GM21526 (cell line): ENCODE data around the gene MLLT10.
A peak's percentile ranks its signal among the peaks of the same experiment; 100 is the strongest.
"Not testable (repeated sequence)": the region's sequence is repeated elsewhere in the genome, so short reads cannot be mapped to it uniquely, and the experiment has no call there.

ENCODE experiments used
- ATAC-seq: cut with Tn5 transposase; IDR thresholded peaks from one replicate; pipeline ENCODE4 v1.9.1; 2021; ENCODE audit warnings: moderate library complexity; ENCODE audit not compliant: unreplicated experiment, low FRiP score

The MLLT10 gene

DNA sequence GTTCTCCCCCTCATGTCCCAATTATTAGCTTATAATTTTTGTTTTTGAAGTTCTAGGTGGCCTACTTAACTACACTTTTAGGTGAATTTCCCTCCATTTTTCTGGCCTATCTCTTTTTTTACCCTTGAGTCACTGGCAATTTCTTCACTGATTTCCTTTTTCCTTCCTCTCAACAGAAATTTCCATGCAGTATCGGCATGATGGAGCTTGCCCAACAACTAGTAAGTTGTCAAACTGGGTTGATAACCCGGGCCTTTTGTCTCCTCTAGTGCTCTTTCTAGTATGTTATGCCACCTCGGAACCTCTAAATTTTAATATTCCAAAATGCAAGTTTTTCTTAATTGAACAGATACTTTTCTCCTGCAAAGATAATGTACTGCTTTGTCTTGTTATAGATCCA, 147.1 kb downstream of the MLLT10 start:
- ATAC-seq, result no peak

DNA sequence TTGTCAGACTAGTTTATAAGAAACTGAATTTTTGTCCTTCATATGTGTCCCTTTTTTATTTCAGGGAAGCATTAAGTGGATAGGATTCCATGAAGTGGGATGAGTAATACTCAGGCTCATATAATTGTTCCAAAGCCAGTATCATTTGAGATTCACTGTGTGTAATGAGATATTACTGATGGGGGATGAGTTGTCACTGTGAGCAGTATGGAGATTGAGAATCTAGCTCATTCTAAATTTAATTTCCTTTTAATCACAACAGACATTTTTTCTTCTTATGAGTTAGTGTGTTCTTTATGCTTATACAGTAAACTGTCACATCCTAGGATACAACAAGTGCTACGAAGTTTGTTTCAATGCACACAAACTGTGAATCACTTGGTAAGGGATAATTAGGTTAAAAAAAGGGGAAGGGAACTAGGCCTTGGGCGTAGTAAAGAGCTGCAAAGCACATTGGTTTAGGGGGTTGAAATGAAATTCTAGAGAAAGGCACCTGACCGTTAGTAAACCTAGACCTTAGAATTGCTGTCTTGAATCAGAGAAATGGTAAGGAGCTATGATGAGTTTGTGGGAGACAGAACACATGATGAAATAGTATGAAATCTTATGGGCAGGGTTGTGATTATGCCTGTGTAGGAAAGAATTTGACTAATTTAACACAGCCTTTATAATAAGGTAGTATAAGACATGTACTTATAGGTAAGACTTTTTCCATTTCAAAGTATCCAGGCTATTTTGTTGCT, 153.4 kb downstream of the MLLT10 start:
- no peak for ATAC-seq

DNA sequence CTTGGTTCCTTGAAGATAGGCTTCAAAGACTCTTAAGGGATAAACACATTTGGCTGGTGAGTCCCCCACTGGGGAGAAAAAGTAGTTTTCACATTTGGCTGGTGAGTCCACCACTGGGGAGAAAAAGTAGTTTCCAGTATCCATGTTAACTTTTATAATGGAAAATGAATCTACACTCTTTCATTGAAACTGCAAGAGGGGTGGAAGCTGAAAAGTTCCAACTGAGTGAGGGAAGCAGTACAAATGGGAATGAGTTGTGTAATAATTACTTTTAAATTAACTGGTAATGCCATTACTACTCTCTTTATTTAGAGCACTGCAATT, 153.9 kb downstream of the MLLT10 start:
- ATAC-seq, result no peak

DNA sequence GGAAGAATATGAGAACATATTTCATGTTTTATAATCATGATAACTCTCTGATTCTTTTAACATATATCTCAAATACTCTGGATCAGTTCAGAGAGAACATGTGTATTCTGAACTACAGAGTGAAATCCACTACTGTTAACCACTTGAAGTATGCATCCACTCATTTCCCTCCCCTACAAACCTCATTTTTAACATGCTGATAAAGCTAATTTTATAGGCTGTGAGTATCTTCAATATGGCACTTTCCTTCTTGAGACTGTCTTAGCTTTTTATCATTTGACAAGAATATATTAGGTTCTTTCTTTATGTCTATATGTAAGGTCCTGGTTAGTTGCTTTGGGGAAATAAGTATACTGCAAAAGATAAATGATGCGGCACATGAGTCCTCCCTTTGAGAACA, 154.8 kb downstream of the MLLT10 start:
- no peak for ATAC-seq

DNA sequence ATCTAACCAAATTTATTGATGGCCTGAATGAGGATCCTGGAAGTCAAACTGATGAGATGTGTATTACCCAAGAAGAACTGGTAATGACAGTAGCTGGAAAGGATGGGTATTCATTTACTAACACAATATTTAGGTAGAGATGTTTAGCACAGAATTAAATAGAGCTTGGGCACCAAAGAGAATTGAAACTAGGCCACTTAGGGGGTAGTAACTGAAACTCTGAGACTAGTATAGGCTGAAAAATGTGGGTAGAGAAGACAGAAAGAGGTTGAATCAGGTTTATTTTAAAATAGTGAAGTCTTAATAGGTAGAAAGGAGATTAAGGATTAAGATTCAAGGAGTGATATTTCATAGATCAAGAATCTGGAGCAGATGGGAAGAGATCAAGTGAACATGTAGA, 155.8 kb downstream of the MLLT10 start:
- ATAC-seq, result no peak

DNA sequence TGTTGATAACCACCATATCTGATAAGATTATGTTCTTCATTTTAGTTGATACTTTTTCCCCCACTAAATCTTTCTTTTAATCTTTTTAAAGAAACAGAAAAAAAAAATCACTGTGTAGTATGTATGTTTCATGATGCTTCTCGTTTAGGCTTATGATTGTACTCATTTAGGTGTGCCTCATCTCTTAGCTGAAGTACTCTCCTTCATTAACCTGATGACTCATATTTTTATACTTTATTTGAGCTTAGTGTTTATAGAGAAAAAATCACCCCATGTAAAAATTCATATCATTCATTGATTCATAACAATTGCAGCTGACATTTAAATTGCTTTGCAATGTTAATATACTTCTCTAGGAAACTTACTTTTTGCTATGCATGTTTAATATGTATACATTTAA, 158.9 kb downstream of the MLLT10 start:
- ATAC-seq, result no peak

DNA sequence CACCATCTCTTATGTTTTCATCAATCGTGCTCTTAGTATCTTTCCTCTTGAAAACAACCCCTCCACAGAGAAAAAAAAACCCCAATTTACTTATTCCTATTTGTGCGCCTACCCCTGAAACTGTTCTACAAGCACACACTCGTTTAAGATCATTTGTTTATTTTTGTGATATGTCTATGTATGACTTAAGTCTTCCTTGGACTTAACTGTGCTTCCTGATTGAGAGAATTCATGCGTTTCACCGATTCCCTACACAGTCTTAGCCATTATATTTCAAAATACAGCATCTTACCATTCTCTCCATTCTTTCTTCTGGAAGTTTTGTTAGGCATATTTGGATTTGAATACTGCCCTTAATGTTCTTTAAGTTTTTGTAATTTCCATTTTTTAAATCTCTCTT, 159.4 kb downstream of the MLLT10 start:
- no peak for ATAC-seq

DNA sequence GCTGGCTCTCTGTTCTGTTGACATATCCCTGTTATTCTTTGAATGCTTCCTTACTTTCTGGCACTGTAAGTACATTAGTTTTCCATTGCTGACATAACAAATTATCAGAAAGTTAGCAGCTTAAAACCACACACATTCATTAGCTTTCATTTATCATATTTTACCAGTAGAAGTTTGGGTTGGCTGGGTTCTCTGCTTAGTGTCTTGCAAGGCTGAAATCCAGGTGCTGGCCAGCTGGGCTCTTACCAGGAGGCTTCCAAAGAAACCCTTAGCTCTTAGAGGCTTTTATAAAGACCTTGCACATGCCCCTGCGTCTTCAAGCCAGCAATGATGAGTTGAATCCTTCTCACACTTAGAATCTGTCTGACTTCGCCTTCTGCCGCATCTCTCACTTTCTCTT, 160.6 kb downstream of the MLLT10 start:
- ATAC-seq, result no peak

DNA sequence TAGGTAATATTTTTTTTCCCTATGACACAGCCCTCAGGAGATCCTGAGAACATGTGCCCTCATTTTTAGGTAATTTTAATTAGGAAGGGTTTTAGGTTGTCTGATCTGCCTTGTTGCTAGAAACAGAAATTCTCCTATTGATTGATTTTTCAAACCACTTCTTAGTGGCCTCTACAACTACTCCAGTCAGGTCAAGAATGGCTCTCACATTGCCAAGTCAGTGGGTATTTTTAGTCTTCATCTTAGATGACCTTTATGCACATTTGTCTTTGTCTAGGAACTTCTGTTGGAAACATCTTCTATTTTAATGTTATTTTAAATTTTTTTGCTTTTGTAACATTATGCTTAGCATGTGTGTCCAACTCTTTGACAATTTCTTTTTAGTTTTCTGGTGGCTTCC, 162.3 kb downstream of the MLLT10 start:
- ATAC-seq, result no peak

DNA sequence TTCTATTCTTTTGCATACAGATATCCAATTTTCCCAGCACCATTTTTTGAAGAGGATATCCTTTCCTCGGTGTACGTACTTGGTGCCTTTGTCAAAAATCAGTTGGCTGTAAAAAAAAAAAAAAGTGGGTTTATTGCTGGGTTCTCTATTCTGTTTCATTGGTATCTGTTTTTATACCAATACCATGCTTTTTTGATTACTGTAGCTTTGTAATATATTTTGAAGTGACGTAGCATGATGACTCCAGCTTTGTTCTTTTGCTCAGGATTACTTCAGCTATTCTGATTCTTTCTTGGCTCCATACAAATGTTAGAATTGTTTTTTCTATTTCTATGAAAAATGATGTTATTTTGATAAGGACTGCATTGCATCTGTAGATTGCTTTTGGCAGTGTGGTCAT, 165.5 kb downstream of the MLLT10 start:
- ATAC-seq, result no peak

DNA sequence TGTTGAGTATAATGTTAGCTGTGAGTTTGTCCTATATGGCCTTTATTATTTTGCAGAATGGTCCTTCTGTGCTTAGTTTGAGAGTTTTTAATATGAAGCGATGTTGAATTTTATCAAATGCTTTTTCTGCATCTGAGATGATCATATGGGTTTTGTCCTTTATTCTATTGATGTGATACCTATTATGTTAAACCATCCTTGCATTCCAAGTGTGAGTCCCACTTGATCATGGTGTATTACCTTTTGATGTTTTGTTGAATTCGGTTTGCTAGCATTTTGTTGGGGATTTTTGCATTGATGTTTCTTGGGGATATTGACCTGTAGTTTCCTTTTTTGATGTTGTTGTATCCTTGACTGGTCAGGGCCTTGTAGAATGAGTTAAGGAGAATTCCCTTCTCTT, 166.4 kb downstream of the MLLT10 start:
- no peak for ATAC-seq

DNA sequence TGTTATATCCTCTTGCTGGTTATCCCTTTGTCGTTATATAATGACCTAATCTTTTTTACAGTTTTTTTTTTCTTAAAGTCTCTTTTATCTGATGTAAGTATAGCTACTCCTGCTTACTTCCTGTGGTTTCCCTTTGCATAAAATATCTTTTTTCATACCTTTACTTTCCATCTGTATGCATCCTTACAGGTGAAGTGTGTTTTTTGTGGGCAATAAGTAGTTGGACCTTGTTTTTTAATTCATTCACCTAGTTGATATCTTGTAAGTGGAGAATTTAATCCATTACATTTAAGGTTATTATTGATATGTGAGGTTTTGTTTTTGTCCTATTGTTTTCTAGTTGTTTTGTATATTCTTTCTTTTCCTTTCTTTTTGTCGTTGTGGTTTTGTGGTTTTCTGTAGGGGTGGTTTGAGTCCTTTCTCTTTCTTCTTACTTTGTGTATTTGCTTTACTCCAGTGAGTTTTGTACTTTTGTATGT, 168.6 kb downstream of the MLLT10 start:
- ATAC-seq, result peak; percentile 67

DNA sequence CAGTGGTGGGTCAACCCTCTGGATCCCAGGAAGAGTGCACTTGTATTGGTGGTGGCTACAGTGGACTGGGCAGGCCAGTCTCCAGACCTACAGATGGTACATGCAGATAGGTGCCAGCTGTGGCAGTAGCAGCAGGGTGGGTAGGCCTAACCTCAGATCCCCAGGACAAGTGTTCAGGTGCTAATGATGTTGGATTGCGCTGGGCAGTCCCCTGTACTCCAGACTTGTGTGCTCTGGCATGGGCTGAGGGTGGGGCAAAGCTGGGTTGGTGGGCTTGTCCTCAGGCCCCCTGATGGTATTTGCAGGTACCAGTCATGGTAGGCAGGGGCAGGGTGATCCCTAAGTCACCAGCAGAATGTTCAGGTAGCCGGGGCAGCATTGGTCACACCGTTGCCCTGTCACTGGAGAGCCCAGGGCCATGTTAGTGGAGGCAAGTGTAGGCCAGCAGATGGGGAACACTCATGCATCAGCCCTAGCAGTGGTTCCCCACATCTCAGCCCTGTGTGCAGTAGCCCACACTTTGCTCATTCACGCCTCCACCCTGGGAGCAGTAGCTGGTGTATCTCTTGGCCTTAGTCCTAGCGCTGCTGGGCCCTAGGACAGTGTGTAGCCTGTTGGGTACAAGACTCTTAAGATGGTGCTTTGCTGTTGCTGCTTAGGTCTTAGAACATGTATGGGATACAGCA, 171.3 kb downstream of the MLLT10 start:
- no peak for ATAC-seq

DNA sequence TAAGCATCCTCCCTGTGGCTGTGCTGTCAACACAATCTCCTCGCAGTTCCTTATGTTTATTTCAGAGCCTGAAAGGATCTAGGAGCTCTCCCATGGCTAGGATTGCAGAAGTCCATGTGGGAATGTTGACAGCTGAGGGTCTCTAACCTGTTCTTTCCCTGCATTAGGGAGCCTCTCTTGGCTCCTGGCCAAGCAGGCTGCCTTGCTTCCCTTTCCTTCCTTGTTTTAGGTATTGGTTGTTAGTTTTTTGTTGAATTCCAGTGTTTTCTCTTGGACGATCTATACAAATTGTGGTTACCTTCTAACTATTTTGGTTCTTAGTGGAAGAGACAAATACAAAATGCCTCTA, 171.8 kb downstream of the MLLT10 start:
- no peak for ATAC-seq

DNA sequence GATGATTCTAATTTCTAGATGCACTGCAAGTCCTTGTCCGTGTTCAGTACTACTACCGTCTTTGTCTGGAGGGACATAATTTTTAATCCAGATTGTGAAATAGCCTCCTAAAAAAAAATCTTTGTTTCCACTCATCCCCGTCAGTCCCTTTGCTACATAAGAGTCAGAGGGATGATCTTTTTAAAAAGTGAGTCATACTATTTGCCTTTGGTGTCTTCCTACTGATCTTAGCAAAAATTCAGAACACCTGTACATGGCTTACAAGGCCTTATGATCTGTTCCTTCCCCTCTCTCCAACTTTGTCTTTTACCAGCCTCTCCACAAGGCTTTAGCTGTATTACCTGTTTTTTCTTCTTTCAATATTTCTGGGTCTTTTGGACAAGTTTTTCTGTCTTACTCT, 173.5 kb downstream of the MLLT10 start:
- ATAC-seq, result no peak

DNA sequence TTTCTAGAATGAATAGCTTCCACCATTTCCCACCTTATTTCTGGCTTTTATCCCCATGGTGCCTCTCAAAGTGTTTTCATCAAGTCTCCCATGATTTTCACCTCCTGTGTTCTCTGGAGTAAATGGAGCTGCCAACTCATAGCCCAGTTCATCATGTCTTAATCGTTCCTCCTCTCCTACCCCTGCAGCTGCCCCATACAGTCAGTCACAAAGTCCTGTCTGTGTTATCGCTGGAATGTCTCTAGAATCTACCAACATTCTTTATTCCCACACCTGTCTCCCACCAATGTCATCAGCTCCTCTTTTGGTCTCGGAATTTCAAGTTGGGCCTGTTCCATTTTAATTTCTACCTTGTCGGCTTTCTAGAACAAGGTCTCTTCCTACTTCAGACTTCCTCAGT, 178.9 kb downstream of the MLLT10 start:
- ATAC-seq, result no peak

DNA sequence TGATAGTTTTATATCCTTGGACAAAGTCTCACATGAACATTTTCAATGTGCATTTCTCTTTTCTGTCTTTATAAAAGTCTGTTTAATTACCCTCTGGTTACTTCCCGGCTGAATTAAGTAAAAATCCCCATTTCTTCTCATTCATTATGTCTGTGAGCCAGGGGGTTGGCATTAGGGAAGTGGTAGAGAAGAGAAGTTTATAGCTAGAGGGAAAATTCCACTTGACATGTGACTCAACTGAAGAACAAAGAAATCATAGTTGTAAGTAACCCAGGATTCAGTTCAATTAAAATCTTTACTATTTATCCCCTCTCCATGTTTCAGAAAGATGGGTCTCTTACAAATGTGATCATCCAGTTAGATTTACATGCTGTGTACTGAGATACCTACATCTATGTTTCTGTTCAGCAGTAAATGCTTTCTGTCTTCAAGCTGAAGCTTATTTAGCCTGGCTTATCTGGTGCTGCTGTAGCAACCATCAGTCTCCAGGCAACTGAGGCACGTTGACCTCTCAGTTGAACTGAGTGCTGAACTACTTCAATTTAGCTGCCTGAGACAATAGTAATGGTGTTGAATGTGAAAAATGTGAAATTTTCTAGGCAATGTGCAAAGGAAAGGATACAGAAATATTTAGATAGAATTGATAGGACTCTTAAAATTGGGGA, 181.6 kb downstream of the MLLT10 start:
- ATAC-seq, result no peak

DNA sequence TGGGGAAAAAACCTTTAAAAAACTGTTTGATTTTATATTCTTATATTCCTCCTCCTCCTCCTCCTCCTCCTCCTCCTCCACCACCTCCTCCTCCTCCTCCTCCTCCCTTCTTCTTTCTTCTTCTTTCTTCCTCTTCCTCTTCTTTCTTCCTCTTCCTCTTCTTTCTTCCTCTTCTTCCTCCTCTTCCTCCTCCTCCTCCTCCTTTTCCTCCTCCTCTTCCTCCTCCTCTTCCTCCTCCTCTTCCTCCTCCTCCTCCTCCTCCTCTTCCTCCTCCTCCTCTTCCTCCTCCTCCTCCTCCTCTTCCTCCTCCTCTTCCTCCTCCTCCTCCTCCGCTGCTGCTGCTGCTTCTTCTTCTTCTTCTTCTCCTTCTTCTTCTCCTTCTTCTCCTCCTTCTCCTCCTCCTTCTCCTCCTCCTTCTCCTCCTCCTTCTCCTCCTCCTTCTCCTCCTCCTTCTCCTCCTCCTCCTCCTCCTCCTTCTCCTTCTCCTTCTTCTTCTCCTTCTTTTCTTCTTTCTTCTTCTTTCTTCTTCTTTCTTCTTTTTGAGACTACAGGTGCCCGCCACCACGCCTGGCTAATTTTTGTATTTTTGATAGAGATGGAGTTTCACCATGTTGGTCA, 183.5 kb downstream of the MLLT10 start:
- ATAC-seq, result not testable (repeated sequence)

DNA sequence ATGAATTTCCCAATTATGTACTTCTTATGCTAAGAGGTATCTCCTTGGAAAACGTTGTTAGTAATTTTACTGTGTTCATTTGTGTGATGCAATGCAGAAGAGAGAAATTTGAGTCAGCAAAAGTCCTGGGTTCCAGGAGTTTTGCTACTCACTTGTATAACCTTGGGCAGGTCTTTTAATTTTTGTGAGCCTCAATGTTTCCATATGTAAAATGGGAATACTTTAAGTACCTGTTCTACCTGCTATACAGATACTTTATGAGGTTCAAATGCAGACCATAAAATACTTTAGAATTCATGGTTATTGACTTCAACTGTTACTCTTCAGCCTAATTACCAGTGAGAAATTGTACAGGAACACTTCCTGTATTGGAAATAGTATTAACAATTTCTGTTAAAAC, 185.5 kb downstream of the MLLT10 start:
- no peak for ATAC-seq

DNA sequence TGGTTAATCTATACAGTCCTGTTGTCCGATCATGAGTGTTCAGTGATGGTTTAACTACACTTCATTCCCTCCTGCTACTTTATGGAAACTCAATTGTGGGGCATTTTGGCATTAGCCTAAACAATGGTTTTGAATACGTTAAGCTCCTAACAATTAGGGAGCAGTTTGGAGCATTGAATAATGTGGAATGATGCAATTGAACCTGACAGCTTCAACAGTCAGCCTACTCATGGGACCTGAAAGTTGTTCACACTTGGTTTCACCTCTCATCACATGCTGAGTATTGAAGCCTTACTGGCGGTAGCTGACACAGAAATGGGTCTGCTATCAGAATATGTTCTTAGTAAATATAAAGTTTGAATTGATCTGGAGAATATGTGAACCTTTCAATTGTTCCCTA, 186.1 kb downstream of the MLLT10 start:
- ATAC-seq, result no peak

DNA sequence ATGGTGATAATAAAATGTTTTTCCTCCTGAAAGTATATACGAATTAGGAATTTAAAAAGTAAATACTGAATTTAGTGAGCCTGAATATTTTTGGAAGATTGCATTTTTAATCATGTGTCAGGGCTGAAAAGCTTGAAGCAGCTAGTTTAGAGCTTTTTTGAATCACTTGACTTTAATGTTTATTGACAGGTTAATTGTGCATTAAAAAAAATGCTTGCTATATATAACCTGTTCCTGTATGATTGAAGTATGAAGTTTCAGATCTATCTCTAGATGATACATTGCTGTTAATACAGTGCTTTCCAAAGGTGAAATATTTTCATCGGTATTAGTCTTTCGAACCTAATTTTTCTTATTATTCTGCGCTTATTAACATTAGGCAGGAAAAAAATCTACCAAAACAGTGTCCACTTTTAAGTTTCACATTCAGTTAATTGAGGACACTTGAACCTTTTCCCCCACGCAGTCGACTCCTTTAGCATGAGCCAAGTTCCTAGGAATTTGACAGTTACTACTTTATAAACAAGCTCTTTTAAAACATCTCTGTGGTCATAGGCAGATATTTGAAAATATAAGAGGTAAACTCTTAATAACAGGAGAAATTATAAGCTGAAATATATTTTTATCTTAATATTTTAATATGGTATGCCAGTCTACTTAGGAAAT, 187.1 kb downstream of the MLLT10 start:
- no peak for ATAC-seq
